Activated CD8-positive, alpha-beta memory T cell treated with anti-CD3 and anti-CD28 coated beads, Interleukin-2, amount 50 U/mL, for 4 hours (primary cell): Measurements from ENCODE around the gene CYTH4.

ENCODE experiments used
- DNase-seq: peaks from one replicate; pipeline ENCODE4 v3.0.0-alpha.2; 2020

CYTH4 gene

GRCh38 chr22:37353839-37354238, 71.5 kb downstream of the CYTH4 start:
- DNase-seq, result no peak

- no peak for DNase-seq
These were observed 72.0 kb downstream of the CYTH4 start for GRCh38 chr22:37354261-37354660.

DNA sequence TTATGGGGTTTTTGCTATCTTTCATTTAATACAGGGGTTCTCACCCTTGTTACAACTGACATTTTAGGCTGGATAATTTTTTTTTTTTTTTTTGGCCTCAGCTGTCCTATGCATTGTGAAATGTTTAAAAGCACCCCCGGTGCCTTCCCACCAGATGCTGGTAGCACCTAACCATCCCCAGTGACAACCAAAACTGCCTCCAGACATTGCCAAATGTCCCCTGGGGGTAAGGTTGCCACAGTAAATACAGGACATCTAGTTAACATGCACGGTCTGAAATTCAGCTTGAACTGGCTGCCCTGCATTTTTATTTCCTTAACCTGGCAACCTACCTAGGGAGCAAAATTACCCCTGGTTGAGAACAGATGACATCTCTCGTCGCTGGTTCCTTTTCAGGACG, 72.4 kb downstream of the CYTH4 start:
- no peak for DNase-seq

DNA sequence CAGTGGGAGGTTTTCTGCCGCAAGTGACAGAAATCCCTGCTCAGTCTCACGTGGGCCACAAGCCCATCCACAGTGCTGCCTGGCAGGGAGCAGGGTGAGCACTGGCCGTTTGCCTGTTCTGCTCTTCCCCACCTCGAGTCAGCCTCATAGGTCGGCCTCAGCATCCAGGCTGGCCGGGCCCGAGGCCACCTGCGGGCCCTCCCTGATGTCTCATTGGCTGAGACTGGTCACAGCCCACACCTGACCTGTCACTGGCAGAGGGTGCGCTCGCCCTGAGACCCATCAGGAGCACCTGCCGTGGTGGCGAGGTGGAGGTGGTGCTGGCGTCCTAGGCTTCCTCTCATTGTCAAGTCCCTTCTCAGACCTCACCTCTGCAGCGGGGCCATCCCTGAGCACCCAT, 72.9 kb downstream of the CYTH4 start:
- no peak for DNase-seq

DNA sequence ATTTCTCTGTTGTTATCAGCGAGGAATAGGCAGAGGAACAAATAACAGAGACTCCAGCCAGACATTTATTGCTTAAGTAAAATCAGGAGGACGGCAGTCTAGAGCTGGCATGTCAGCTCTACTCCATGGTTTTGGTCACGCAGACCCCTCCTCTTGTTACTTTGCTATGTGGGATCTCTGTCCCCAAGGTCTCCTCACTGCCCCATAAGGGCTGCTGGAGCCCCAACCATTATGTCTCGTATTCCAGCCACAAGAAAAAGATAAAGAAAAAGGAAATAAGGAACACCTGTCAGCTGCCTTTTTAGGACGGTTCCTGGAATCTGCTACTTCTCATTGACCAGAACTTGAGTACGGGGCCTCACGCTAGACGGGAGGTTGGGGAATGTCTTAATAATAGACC, 74.6 kb downstream of the CYTH4 start:
- no peak for DNase-seq

- no peak for DNase-seq
These were observed 75.3 kb downstream of the CYTH4 start for GRCh38 chr22:37357446-37358075.

- no peak for DNase-seq
These were observed 76.1 kb downstream of the CYTH4 start for GRCh38 chr22:37358386-37358785.

- no peak for DNase-seq
These were observed 76.6 kb downstream of the CYTH4 start for GRCh38 chr22:37358917-37359316.

DNA sequence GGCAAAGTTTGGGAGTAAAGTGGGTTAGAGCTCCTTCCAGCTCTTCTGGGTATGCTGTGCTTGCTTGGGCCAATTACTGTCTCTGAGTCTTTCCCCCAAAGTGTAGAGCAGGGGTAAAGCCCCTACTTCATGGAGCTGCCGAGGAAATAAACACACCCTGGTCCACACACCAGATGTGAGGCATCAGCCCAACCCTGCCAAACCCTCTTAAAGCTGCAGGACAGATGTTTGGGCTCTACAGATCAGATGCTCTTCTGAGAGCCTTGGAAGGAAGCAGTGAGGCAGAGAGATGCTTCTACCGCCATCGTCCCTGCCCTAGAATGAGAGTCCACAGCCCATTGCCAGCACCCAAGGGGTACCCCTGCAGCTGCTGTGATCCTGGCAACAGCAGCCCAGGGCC, 80.3 kb downstream of the CYTH4 start:
- no peak for DNase-seq

DNA sequence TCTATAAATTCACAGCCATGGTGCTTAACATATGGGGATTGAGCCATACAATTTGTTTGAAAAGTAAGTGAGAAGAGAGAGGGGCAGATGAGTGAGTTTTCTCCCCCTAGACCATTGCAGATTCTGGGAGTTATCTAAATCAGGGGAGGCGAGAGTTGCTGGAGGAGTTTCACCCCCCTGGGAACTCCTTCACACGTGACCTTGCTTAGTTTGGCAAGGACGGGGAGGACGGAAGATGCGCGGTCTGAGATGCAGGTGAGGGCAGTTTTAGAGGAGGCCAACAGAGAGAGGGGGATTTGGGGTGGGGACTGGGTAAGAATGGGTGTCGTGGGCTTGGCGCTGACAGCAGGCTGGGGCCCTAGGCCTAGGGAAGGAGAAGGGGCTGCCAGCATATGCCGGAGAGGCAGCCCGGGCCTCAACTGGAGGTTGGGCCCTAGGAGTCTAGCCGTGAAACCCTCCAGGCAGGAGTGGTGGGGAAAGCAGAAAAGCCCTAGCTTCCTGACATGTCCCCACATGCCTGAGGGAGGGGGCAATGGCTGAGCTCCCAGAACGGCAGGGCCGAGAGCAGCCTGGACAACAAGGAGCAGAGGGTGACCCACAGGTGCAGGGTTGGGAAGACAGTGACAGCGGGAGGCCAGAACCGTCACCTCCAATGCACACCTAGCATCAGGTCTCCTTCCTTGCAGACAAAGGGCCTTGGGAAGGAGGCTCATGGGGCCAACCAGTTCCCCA, 81.1 kb downstream of the CYTH4 start:
- DNase-seq, result no peak
